CD4-positive, alpha-beta T cell (primary cell): ENCODE data around the gene PDE12. TPM values are rescaled to one million over a fixed set of nuclear protein-coding genes. Genes with fewer than 3 reads are reported as not detected.

Experiments
- ATAC-seq: fragments of 200-7000 bp; cut with Tn5 transposase; one replicate; pipeline ENCODE4 v1.10.0; 2022; ENCODE audit warnings: mild to moderate bottlenecking; ENCODE audit not compliant: poor library complexity
- CTCF ChIA-PET: fragments of 350-600 bp; sonication (Branson Sonifier 250); formaldehyde crosslinking; loops from one replicate; lab custom pipeline; 2021; ENCODE audit warnings: antibody characterized with exemption, inconsistent platforms; lab: Charles Lee
- POLR2A ChIA-PET: fragments of 350-600 bp; sonication (Branson Sonifier 250); formaldehyde crosslinking; loops from one replicate; lab custom pipeline; 2021; ENCODE audit warnings: antibody characterized with exemption, inconsistent platforms; lab: Charles Lee
- DNase-seq, 14 experiments: peaks; one replicate each; pipeline ENCODE4 v3.0.0-alpha.2; 2013 to 2020; ENCODE audit warnings: mixed read lengths in 2 of 14
- H3K27ac ChIP-seq, 2 donors: one replicate each; pipeline versions ENCODE4 v1.5.1 to v1.7.0; 2013; ENCODE audit warnings: low read length in 2 of 2, low read depth in 1 of 2, mild to moderate bottlenecking in 1 of 2
- H3K27me3 ChIP-seq, 2 experiments: 1 replicate in 1 of 2; 2 replicates in 1 of 2; pipeline versions ENCODE4 v1.6.1 to v1.7.0; 2013; ENCODE audit warnings: low read length in 2 of 2, control low read depth in 1 of 2, mild to moderate bottlenecking in 1 of 2, moderate library complexity in 1 of 2; ENCODE audit not compliant: insufficient read depth in 2 of 2, control insufficient read depth in 1 of 2
- H3K36me3 ChIP-seq: one replicate; pipeline ENCODE4 v1.6.1; 2013; ENCODE audit warnings: low read length, control low read depth; ENCODE audit not compliant: insufficient read depth
- H3K4me1 ChIP-seq: one replicate; pipeline ENCODE4 v1.6.1; 2013; ENCODE audit warnings: low read length, control low read depth; ENCODE audit not compliant: insufficient read depth
- H3K4me3 ChIP-seq: one replicate; pipeline ENCODE4 v1.5.1; 2013; ENCODE audit warnings: mild to moderate bottlenecking, low read length, moderate library complexity
- H3K9me3 ChIP-seq, 2 experiments: 1 replicate in 1 of 2; 2 replicates in 1 of 2; pipeline versions ENCODE4 v1.6.1 to v1.7.0; 2013; ENCODE audit warnings: low read length in 2 of 2, mild to moderate bottlenecking in 2 of 2, control low read depth in 1 of 2, moderate library complexity in 1 of 2; ENCODE audit not compliant: control insufficient read depth in 1 of 2, insufficient read depth in 1 of 2
- H3K27ac Mint-ChIP-seq: one replicate; pipeline ENCODE4 v1.8.0; 2020; ENCODE audit warnings: mixed read lengths
- H3K27me3 Mint-ChIP-seq: one replicate; pipeline ENCODE4 v1.8.0; 2021; ENCODE audit warnings: mixed read lengths
- H3K36me3 Mint-ChIP-seq: one replicate; pipeline ENCODE4 v1.8.0; 2021; ENCODE audit warnings: low read depth, mixed read lengths
- H3K4me1 Mint-ChIP-seq: one replicate; pipeline ENCODE4 v1.8.0; 2021; ENCODE audit warnings: low read depth, mixed read lengths
- H3K4me3 Mint-ChIP-seq: one replicate; pipeline ENCODE4 v1.8.0; 2020; ENCODE audit warnings: mild to moderate bottlenecking, mixed read lengths
- H3K9me3 Mint-ChIP-seq: one replicate; pipeline ENCODE4 v1.8.0; 2020; ENCODE audit warnings: mixed read lengths
- CTCF ChIP-seq: fragments of 200-600 bp; IDR thresholded peaks from one replicate; pipeline ENCODE4 v1.8.0; 2022; ENCODE audit warnings: antibody characterized with exemption, mild to moderate bottlenecking
- intact Hi-C, 2 experiments: fragments of 100-400 bp; cut with DNase I in 1 of 2; cut with micrococcal nuclease in 1 of 2; formaldehyde crosslinking; loops; one replicate each; pipeline versions ENCODE4 v1.15.1 to v1.9.0; 2023 to 2025; cut with DNase I, micrococcal nuclease
- polyA plus RNA-seq, 2 donors: library from polyadenylated mRNA; unstranded; fragments of 120-200 nt; gene quantifications; one replicate each; pipeline ENCODE4 v1.2.1, GENCODE V29; 2013
- total RNA-seq, 174 experiments: library from RNA in 2 of 174; stranded (reverse) in 2 of 174; gene quantifications; one replicate each; pipeline ENCODE4 v1.2.3 and lab custom pipeline; 2021 to 2026

PDE12 gene
- total RNA-seq (10 to 100 TPM; 40.5 to 40.9 TPM), total RNA-seq (lab: John Stamatoyannopoulos, UW) (52.1 to 190 (median 90.8) reads per million in 172 experiments)
- 12.5 TPM for polyA plus RNA-seq (2013, experiment 1 of 2)
- polyA plus RNA-seq (2013, experiment 2 of 2) = 14.1 TPM

DNA sequence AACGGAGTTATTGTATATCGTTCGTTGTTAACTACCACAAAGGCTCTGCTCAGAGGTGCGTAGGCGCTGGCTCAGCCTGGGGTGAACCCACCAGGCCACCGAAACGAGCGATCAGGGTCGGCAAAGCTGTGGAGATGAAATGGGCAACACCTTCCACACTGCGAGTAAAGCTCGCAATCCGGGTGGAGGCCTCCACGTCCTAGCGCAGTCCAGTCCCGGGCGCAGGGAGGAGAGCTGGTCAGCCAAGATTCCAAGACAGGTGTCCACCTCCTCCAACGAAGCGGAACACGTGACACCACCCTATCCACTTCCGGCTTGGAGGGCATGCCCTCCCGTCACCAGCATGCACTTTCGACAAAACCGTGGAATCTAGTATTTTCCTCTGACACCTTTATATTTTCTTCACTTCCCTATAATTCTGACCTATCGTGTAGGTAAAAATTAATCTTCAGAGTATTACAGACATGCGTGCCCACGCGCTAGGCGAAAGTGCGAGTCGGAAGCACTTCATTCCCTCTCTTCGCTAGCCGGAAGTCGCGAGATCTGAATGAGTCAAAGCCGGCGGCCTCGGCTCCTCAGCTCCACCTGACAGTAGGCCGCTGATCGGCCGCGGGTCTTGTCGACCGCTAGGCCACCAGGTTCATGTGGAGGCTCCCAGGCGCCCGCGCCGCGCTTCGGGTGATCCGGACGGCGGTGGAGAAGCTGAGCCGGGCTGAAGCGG, at the start of gene PDE12:
Gene PDE12 (plus strand): TSS at position 537 of the 721 bp plus-strand sequence. CDS start 106 bp downstream, at position 643.
- Histone ChIP-seq H3K36me3 (peaks cover 12% of the 10 kb centered on the region), H3K4me1 (peaks cover 34% of the 10 kb centered on the region), H3K27ac (peak within 1 kb of the TSS; percentile 84 to 98), H3K4me3 (peak within 1 kb of the TSS; percentile 88), H3K9me3 (no peaks in the 10 kb centered on the region), H3K27me3 (no peaks in the 10 kb centered on the region)
- intact Hi-C loops = loop anchor here (1.0 to 10.0 kb wide), 10 partner anchors 41 to 749 kb away; partner anchors contain the start of genes SLMAP (in 2 of the 2), ABHD6 (in 1 of the 2), APPL1 (in 1 of the 2) and ARF4 (in 1 of the 2)
- ChIA-PET CTCF (interaction anchor here (0.8 to 2.5 kb wide), 4 partner anchors 27 to 158 kb away, joined by 3 to 8 read pairs (median 4); partner anchors contain the start of gene ARF4), POLR2A (interaction anchor here (0.6 to 5.3 kb wide), 22 partner anchors 10 to 998 kb away, joined by 3 to 190 read pairs (median 5); partner anchors contain the start of genes APPL1, ARF4, CCDC66 and DENND6A)
- H3K9me3 Mint-ChIP-seq = no peaks in the 10 kb centered on the region
- DNase-seq (peak; percentile 66 to 92 (median 78)), ATAC-seq (peak; percentile 67)
- peak within 1 kb of the TSS; percentile 93 for H3K27ac Mint-ChIP-seq
- peaks cover 46% of the 10 kb centered on the region for H3K36me3 Mint-ChIP-seq
- peak within 1 kb of the TSS; percentile 94 for H3K4me3 Mint-ChIP-seq
- no peak for TF ChIP-seq CTCF
- peaks cover 45% of the 10 kb centered on the region for H3K4me1 Mint-ChIP-seq
- no peaks in the 10 kb centered on the region for H3K27me3 Mint-ChIP-seq

DNA sequence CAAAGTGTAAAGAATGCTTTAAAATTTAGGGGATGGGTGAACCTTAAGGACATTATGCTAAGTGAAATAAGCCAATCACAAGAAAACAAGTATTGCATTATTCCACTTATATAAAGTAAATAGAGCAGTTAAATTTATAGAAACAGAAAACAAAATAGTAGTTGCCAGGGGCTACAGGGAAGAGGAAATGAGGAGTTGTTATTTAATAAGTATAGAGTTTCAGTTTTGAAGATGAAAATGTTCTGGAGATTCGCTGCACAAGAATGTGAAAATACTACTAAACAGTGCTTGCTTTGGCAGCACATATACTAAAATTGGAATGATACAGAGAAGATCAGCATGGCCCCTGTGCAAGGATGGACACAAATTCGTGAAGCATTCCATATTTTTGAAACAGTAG, 43.9 kb upstream of the PDE12 start:
- ATAC-seq = no peak
- CTCF ChIA-PET = no interaction called here
- Mint-ChIP-seq H3K9me3 (no peaks in the 10 kb centered on the region), H3K4me3 (no peak overlapping the region), H3K36me3 (no peaks in the 10 kb centered on the region), H3K4me1 (no peaks in the 10 kb centered on the region), H3K27me3 (no peaks in the 10 kb centered on the region), H3K27ac (no peak overlapping the region)
- Histone ChIP-seq H3K9me3 (no peaks in the 10 kb centered on the region), H3K4me3 (no peak overlapping the region), H3K27me3 (no peaks in the 10 kb centered on the region), H3K4me1 (no peaks in the 10 kb centered on the region), H3K36me3 (no peaks in the 10 kb centered on the region), H3K27ac (no peak overlapping the region)
- DNase-seq = no peak
- POLR2A ChIA-PET = no interaction called here
- intact Hi-C loops = no loop called here
- TF ChIP-seq CTCF = no peak

DNA sequence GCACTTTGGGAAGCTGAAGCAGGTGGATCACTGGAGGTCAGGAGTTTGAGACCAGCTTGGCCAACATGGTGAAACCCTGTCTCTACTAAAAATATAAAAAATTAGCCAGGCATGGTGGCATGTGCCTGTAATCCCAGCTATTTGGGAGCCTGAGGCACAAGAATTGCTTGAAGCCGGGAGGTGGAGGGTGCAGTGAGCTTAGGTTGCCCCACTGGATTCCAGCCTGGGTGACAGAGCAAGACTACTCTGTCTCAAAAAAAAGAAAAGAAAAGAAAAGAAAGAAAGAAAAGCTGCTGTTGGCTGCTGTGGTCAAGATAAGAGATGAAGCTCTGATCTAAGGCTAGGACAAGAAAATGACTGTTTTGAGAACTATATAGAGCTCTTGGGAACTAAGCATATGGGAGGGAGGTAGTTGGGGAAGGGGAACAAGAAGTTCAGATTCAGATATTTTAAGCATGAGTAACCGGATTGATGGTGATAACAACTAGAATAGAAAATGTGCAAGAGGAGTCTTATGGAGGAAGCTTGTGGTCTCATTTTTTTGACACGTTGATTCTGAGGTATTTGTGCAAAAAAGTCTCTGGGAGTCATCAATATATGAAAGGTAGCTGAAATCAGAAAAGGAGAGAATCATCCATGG, 37.7 kb upstream of the PDE12 start:
- Mint-ChIP-seq H3K4me1 (no peaks in the 10 kb centered on the region), H3K9me3 (no peaks in the 10 kb centered on the region), H3K36me3 (no peaks in the 10 kb centered on the region), H3K27me3 (peaks cover 5% of the 10 kb centered on the region), H3K27ac (no peak overlapping the region), H3K4me3 (no peak overlapping the region)
- no peak for TF ChIP-seq CTCF
- no peaks in the 10 kb centered on the region for H3K27me3 ChIP-seq
- no peaks in the 10 kb centered on the region for H3K4me1 ChIP-seq
- no peaks in the 10 kb centered on the region for H3K9me3 ChIP-seq
- no peaks in the 10 kb centered on the region for H3K36me3 ChIP-seq
- H3K4me3 ChIP-seq = no peak overlapping the region
- no peak for ATAC-seq
- intact Hi-C loops = no loop called here
- DNase-seq = no peak
- POLR2A ChIA-PET = no interaction called here
- CTCF ChIA-PET = no interaction called here
- no peak overlapping the region for H3K27ac ChIP-seq
